Cardiac fibroblast (primary cell): ENCODE measurements around the gene N4BP2.
A peak's percentile ranks its signal among the peaks of the same experiment; 100 is the strongest.
"Not testable (repeated sequence)": the region's sequence is repeated elsewhere in the genome, so short reads cannot be mapped to it uniquely, and the experiment has no call there.

ENCODE experiments used
- DNase-seq, 2 donors: peaks; one replicate each; pipeline versions ENCODE4 v3.0.0 to v3.0.0-alpha.2; 2010; ENCODE audit warnings: low read depth in 2 of 2
- H3K4me3 ChIP-seq, 2 donors: replicated peaks in 1 of 2; 1 replicate in 1 of 2; 2 replicates in 1 of 2; pipeline ENCODE4 v1.5.1; 2011; ENCODE audit warnings: low read depth in 2 of 2, low read length in 2 of 2, mild to moderate bottlenecking in 2 of 2, moderate library complexity in 1 of 2
- CTCF ChIP-seq: IDR thresholded peaks from one replicate; pipeline ENCODE4 v1.5.1; 2011; ENCODE audit warnings: low read depth, mild to moderate bottlenecking, low read length, inconsistent platforms

The N4BP2 gene

GRCh38 chr4:40056716-40057585, at the start of gene N4BP2:
Gene N4BP2, plus strand, starts transcription at chr4:40056850. Its CDS starts 40,491 bp downstream, at chr4:40097341.
- peak; percentile 27 for TF ChIP-seq CTCF
- H3K4me3 ChIP-seq = peak within 1 kb of the TSS; percentile 70 to 82
- DNase-seq = peak; percentile 82 to 88

GRCh38 chr4:40016007-40016406, 40.6 kb upstream of the N4BP2 start:
- H3K4me3 ChIP-seq = no peak overlapping the region
- no peak for TF ChIP-seq CTCF
- DNase-seq = no peak

GRCh38 chr4:40020221-40020620, 36.4 kb upstream of the N4BP2 start:
- no peak for TF ChIP-seq CTCF
- H3K4me3 ChIP-seq = no peak overlapping the region
- no peak for DNase-seq

GRCh38 chr4:40021116-40021515, 35.5 kb upstream of the N4BP2 start:
- not testable (repeated sequence) for H3K4me3 ChIP-seq, DNase-seq

- not testable (repeated sequence) for H3K4me3 ChIP-seq, DNase-seq
Measured at GRCh38 chr4:40024049-40024448, 32.6 kb upstream of the N4BP2 start.

GRCh38 chr4:40032785-40033184, 23.9 kb upstream of the N4BP2 start:
- no peak for DNase-seq
- TF ChIP-seq CTCF = no peak

GRCh38 chr4:40033613-40034012, 23.0 kb upstream of the N4BP2 start:
- DNase-seq = no peak
- H3K4me3 ChIP-seq = no peak overlapping the region
- no peak for TF ChIP-seq CTCF

More at GRCh38 chr4:40032785-40033184, 23.9 kb upstream of the N4BP2 start:
- H3K4me3 ChIP-seq = no peak overlapping the region

- H3K4me3 ChIP-seq = no peak overlapping the region
- DNase-seq = peak in 1 of 2 donors; percentile 60
- TF ChIP-seq CTCF = no peak
Measured at GRCh38 chr4:40038977-40039376, 17.7 kb upstream of the N4BP2 start.
